Measurements from ENCODE around the gene COG2. TPM values are rescaled to one million over a fixed set of nuclear protein-coding genes. Genes with fewer than 3 reads are reported as not detected.

COG2 gene
- polyA plus RNA-seq, 1 donor (not counting 4 experiments of a cell fraction or from before 2014, with no cell fraction given), result 18.6 TPM

DNA sequence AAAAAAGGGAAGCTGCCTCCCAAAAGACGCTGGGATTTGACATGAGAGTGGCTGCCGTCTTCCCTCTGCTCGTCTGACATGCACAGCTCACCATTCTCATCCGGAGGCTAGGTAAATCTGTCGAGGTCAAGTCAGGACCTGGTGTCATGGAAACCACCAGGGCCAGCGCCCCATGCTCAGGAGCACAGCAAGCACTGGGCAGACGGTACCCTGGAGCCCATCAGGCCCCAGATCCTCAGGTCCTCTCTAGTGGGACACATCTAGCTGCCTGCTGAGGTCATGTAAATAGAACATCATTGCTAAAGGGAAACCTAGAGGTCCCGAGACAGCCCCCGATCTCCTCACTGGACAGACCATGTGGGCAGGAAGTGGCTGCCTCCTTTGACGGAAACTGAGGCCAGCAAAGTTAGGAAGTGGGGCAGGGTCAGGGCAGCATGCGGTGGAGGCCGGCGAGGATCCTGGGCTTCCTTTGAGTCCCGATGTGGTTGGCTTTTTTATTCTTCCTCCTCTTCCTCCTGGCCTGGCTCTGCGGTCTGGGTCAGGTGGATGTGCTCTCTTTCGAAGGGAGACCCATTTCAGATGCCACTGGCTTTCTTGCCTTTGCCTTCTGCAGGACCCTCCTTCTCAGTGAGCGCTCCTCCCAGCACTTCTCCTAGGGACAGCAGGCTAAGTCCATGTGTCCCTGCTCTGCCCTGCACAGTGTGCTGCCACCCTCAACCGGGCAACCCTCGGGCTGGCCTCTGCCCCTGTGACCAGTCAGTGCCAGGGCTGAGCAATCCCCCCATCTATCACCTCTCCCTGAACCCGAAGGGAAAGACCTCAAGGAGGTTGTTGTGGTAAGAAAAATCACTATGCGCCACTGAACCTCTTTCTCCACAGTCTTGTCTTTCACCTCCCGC is 65.7 kb downstream of the COG2 start:
- no peak for FAIRE-seq
- no peak for DNase-seq (ENCODE audit: low read depth, low spot score)
- H3K27me3 ChIP-seq (ENCODE audit: control insufficient read depth, extremely low read depth, insufficient read depth, low read length), result peaks cover 4% of the 10 kb centered on the region
- no peak overlapping the region for H2AFZ ChIP-seq (ENCODE audit: control insufficient read depth, low read length)
- no peaks in the 10 kb centered on the region for H3K9me3 ChIP-seq (ENCODE audit: control insufficient read depth, low read depth, low read length)
- no peaks in the 10 kb centered on the region for H3K36me3 ChIP-seq (ENCODE audit: control insufficient read depth in 2 of 2, extremely low read depth in 1 of 2, insufficient read depth in 2 of 2, low read length in 2 of 2)
- H3K4me1 ChIP-seq (ENCODE audit: control insufficient read depth, extremely low read depth, insufficient read depth, low read length), result no peaks in the 10 kb centered on the region
- no peak overlapping the region for H3K27ac ChIP-seq (ENCODE audit: control insufficient read depth, insufficient read depth, low read length)
- H3K9me1 ChIP-seq (ENCODE audit: control insufficient read depth, extremely low read depth, insufficient read depth, low read length), result no peaks in the 10 kb centered on the region
- no peak overlapping the region for H3K4me3 ChIP-seq (ENCODE audit: control insufficient read depth in 2 of 3, extremely low read depth in 1 of 3, insufficient read depth in 2 of 3, low read depth in 1 of 3, low read length in 3 of 3)
- no peak overlapping the region for H3K4me2 ChIP-seq (ENCODE audit: control insufficient read depth, extremely low read depth, insufficient read depth, low read depth, low read length)
- dilution Hi-C loops (cut with MboI; ENCODE audit: extremely low pct_ligation_motif_present, low sequenced_read_pairs), result no loop called here
- no peak overlapping the region for H3K9ac ChIP-seq (ENCODE audit: control insufficient read depth, extremely low read depth, insufficient read depth, low read length)
- TF ChIP-seq, protein P1, sequence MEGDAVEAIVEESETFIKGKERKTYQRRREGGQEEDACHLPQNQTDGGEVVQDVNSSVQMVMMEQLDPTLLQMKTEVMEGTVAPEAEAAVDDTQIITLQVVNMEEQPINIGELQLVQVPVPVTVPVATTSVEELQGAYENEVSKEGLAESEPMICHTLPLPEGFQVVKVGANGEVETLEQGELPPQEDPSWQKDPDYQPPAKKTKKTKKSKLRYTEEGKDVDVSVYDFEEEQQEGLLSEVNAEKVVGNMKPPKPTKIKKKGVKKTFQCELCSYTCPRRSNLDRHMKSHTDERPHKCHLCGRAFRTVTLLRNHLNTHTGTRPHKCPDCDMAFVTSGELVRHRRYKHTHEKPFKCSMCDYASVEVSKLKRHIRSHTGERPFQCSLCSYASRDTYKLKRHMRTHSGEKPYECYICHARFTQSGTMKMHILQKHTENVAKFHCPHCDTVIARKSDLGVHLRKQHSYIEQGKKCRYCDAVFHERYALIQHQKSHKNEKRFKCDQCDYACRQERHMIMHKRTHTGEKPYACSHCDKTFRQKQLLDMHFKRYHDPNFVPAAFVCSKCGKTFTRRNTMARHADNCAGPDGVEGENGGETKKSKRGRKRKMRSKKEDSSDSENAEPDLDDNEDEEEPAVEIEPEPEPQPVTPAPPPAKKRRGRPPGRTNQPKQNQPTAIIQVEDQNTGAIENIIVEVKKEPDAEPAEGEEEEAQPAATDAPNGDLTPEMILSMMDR (optimal IDR thresholded peaks at IDR 0.05 in 1 of 3, IDR thresholded peaks at IDR 0.05 in 1 of 3, conservative IDR thresholded peaks at IDR 0.05 in 1 of 3; ENCODE audit: extremely low read depth in 1 of 3, insufficient read depth in 2 of 3, low read length in 3 of 3), result no peak
- no peaks in the 10 kb centered on the region for H3K79me2 ChIP-seq (ENCODE audit: control insufficient read depth, insufficient read depth, low read length)
- H4K20me1 ChIP-seq (ENCODE audit: control insufficient read depth, extremely low read depth, insufficient read depth, low read length), result no peaks in the 10 kb centered on the region

DNA sequence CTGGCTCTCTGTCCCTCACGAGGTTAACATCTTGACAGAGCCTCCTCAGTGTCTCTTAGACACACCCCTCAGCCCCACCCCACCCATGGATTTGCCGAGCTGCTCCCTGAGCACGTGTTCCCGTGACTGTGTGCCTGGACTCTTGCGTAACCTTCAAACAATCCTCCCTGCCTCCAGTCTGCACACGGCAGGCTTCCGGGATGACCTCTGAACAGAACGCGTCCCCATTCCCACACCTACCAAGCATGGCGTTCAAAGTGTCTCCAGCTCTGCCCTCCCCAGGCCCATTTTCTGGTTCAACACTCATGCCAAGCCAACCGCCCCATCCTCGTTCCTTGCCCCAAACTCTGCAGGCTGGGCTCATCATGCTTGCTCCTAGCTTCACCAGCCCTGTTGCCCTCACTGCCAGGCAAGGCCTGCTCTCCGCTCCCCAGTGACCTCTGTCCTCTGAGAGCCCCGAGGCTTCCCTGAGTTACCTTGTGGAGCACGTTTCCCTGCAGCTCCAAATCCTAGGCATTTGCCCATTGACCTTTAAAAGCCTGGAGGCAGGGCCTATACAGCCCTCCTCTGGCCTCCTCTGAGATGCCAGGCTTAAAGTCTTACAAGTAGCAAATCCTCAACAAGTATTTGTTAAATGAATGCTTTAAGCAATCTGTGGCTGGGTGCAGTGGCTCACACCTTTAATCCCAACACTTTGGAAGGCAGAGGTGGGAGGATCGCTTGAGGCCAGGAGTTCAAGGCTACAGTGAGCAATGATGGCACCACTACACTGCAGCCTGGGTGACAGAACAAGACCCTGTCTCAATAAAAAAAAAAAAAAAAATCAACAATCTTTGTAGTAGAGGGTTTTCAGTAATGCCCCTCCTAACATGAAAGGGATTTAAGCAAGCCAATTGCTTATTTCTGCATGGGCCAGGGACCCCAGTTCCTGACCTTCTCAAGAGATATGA is 66.6 kb downstream of the COG2 start:
- Histone ChIP-seq H2AFZ (ENCODE audit: control insufficient read depth, low read length) (no peak overlapping the region), H3K36me3 (ENCODE audit: control insufficient read depth in 2 of 2, extremely low read depth in 1 of 2, insufficient read depth in 2 of 2, low read length in 2 of 2) (no peaks in the 10 kb centered on the region), H3K27me3 (ENCODE audit: control insufficient read depth, extremely low read depth, insufficient read depth, low read length) (peaks cover 4% of the 10 kb centered on the region), H3K4me2 (ENCODE audit: control insufficient read depth, extremely low read depth, insufficient read depth, low read depth, low read length) (no peak overlapping the region), H3K9ac (ENCODE audit: control insufficient read depth, extremely low read depth, insufficient read depth, low read length) (no peak overlapping the region), H3K9me1 (ENCODE audit: control insufficient read depth, extremely low read depth, insufficient read depth, low read length) (no peaks in the 10 kb centered on the region), H3K4me1 (ENCODE audit: control insufficient read depth, extremely low read depth, insufficient read depth, low read length) (no peaks in the 10 kb centered on the region), H3K27ac (ENCODE audit: control insufficient read depth, insufficient read depth, low read length) (no peak overlapping the region), H3K79me2 (ENCODE audit: control insufficient read depth, insufficient read depth, low read length) (no peaks in the 10 kb centered on the region), H3K4me3 (ENCODE audit: control insufficient read depth in 2 of 3, extremely low read depth in 1 of 3, insufficient read depth in 2 of 3, low read depth in 1 of 3, low read length in 3 of 3) (no peak overlapping the region), H4K20me1 (ENCODE audit: control insufficient read depth, extremely low read depth, insufficient read depth, low read length) (no peaks in the 10 kb centered on the region), H3K9me3 (ENCODE audit: control insufficient read depth, low read depth, low read length) (no peaks in the 10 kb centered on the region)
- dilution Hi-C loops (cut with MboI; ENCODE audit: extremely low pct_ligation_motif_present, low sequenced_read_pairs), result no loop called here
- FAIRE-seq (no peak), DNase-seq (ENCODE audit: low read depth, low spot score) (no peak)
- TF ChIP-seq EZH2 (IDR thresholded peaks at IDR 0.05; ENCODE audit: low read length), result no peak
- TF ChIP-seq, protein P1 (optimal IDR thresholded peaks at IDR 0.05 in 1 of 3, IDR thresholded peaks at IDR 0.05 in 1 of 3, conservative IDR thresholded peaks at IDR 0.05 in 1 of 3; ENCODE audit: extremely low read depth in 1 of 3, insufficient read depth in 2 of 3, low read length in 3 of 3), result no peak

Measured in keratinocyte (primary cell).